Adrenal gland (tissue), 5 donors: ENCODE results near the gene GLP1R.

Source experiments
- POLR2A ChIP-seq, 2 donors: fragments of 450-650 bp; IDR thresholded peaks; one replicate each; pipeline ENCODE4 v1.6.1; 2017; ENCODE audit warnings: antibody characterized with exemption in 2 of 2, mild to moderate bottlenecking in 2 of 2, moderate library complexity in 1 of 2
- TF ChIP-seq, protein P1 (sequence below), 6 experiments: fragments of 450-650 bp in 4 of 6; fragments of 200-600 bp in 2 of 6; sonication (generic) in 1 of 6; IDR thresholded peaks; 1 replicate in 5 of 6; 2 replicates in 1 of 6; pipeline versions ENCODE4 v1.5.1 to v1.8.0; 2016 to 2021; ENCODE audit warnings: antibody characterized with exemption in 6 of 6, mild to moderate bottlenecking in 2 of 6, moderate library complexity in 1 of 6
- donor health status: DM: no; HTN: no; CAD: no.

DNA sequence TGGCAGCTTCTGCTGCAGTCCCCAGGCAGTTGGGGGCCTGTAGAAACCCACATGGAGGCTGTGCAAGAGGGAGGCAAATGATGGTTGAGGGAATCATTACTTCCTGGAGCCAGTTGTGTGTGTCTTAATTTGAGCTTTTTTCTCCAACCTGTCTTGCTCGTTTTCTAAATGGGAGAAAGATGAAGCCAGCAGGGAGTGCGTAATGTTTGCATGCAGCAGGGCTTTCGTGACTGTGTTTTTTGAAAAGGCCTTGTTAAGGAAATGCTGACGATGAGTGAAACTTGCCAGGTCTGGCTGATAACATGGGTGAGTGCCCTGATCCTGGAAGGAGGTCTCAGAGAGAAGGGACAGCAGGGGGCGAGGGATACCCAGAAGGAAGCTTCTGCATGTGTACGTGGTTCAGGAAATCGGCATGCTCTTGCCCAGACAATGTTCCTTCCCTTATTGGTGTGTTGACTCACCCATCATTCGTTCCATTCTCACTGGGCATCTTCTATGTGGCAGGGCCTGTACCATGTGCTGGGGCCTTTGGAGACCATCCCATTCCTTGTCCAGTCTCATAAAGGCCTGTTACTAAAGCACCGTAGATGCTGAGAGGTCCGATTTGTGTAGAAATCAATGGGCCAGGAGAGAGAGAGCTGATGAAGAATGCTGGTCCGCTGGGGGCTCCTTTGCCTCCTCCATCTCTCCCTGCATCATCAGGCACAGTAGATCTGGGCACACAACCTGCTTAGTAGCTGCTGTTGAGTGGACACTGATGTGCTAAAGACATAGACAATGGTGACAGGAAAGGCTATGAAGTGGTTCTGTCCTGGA is 27.4 kb downstream of the GLP1R start:
- TF ChIP-seq, protein P1, sequence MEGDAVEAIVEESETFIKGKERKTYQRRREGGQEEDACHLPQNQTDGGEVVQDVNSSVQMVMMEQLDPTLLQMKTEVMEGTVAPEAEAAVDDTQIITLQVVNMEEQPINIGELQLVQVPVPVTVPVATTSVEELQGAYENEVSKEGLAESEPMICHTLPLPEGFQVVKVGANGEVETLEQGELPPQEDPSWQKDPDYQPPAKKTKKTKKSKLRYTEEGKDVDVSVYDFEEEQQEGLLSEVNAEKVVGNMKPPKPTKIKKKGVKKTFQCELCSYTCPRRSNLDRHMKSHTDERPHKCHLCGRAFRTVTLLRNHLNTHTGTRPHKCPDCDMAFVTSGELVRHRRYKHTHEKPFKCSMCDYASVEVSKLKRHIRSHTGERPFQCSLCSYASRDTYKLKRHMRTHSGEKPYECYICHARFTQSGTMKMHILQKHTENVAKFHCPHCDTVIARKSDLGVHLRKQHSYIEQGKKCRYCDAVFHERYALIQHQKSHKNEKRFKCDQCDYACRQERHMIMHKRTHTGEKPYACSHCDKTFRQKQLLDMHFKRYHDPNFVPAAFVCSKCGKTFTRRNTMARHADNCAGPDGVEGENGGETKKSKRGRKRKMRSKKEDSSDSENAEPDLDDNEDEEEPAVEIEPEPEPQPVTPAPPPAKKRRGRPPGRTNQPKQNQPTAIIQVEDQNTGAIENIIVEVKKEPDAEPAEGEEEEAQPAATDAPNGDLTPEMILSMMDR (IDR thresholded peaks at IDR 0.05): no peak
- TF ChIP-seq POLR2A (IDR thresholded peaks at IDR 0.05): no peak
